Fibroblast of gingiva (primary cell): ENCODE results near the gene RLN2.
"Not testable (repeated sequence)": the region's sequence is repeated elsewhere in the genome, so short reads cannot be mapped to it uniquely, and the experiment has no call there.

Source experiments
- DNase-seq: peaks from one replicate; pipeline ENCODE4 v3.0.0-alpha.2; 2011; ENCODE audit warnings: low read depth

RLN2 gene

GRCh38 chr9:5303840-5304795, at the start of gene RLN2:
TSS of gene RLN2 (minus strand) at chr9:5304716. CDS start at chr9:5304580, 136 bp downstream.
- DNase-seq = not testable (repeated sequence)

DNA sequence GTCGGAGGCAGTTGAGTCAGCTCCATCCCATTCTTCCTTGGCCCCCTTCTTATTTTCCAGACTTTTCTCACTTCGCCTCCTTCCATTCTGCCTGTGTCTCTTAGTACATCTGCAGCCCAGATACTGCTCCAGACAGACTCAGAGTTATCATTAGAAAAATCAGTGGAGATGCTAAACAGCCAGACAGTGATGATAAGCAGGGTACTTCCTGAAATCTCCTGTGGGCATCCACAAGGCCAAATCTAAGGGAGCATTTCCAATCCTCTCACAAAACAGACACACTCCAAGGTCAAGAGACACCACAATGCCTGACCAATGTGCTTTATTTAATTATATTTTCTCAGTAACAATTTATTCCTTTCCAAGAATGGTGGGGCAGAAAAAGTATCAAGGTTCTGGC, 49.7 kb upstream of the RLN2 start:
- no peak for DNase-seq

GRCh38 chr9:5352637-5353248, 48.2 kb upstream of the RLN2 start:
- DNase-seq = no peak

DNA sequence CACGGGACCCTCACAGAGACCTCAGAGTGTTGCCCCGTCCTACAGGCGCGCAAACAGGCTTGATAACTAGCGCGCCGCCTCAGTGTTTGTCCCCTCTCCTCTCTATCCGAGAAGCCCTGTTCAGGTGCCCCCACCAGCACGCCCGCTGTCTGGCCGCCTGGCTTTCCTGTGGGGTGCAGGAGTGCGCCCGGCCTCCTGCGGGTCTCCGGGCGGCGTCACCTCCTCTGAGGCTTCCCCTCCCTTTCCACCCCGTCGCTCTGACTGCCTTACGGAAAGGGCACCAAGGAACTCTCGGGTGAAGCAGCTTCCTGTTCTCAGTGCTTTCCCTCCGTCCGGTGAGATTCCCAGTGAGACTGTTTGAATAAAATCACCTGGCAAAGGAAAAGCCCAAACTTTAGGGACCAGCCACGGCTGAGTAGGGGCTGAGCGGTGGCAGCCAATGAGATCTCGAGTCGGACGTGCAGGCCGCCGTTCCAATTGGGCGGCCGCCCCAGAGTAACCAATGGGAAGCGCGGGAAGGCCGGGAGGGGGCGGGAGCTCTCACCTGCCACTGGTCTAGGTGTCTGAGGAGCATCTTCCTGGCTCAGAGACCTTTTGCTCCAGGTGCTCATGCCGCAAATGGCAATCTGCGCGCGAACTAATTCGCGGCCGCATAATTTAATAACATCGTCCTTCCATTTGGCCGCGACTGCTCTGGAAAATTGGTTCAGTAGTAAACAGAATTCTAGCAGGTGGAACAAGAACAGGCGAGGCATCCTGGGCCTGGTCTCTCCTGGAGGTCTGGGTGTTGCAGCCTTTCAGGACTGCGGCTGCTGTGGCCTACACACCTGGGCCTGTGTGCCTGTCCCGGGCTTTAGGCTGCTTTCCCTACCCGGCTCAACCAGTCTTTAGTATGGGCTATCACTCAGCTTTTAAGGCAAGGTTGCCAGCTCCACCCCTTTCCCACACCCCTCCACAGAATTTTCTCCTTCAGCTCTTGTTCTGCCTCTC, 34.8 kb upstream of the RLN2 start, which contains the start of gene RLN1:
Gene RLN1, minus strand, starts transcription at position 885 of the 990 bp plus-strand sequence. Its CDS starts 130 bp downstream, at position 755.
- not testable (repeated sequence) for DNase-seq

- DNase-seq = no peak
Measured at GRCh38 chr9:5336688-5337087, 32.2 kb upstream of the RLN2 start.

DNA sequence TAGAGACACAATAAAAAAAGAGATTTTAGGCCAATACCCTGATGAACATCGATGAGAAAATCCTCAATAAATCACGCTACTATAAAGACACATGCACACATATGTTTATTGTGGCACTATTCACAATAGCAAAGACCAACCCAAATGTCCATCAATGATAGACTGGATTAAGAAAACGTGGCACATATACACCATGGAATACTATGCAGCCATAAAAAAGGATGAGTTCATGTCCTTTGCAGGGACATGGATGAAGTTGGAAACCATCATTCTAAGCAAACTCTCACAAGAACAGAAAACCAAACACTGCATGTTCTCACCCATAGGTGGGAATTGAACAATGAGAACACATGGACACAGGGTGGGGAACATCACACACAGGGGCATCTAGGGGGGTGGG, 26.8 kb upstream of the RLN2 start:
- not testable (repeated sequence) for DNase-seq

- no peak for DNase-seq
Measured at GRCh38 chr9:5326893-5327548, 22.5 kb upstream of the RLN2 start.

DNA sequence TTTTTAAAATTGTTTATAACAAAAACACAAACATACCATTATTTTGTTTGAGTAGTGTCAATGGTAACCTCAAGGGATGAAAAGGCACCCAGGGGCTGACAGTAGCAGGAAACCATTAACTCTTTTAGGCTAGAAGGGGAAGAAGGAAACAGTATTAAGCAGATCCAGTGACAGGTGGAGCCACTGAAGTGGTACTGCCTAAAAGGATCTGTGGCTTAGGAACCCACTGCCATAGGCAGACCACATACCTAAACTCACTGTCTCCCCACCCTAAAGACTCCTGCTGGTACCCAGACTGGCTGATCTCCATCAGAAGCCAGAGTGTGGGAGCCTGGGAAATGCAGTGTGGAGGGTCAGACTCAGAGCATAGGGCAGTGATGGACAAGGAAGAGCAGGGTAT, 21.7 kb upstream of the RLN2 start:
- DNase-seq = no peak

DNA sequence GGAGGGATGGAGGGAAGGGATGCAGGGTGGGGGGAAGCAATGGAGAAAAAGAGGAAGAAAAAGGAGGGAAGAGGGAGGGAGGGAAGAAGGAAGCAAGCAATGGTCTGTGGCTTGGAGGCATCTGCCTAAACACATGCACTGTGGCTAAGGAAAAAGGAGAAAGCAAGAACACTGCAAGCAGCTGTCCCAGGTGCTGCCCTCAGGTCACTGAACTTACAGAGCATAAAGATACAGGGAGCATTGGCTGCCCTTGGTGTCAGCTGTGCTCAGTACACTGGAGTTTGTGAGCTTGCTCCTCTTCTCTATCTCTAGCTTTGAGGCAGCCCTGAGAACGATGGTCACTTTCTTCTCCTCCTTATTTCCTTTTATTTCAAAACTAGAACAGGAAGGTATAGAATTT, 17.1 kb upstream of the RLN2 start:
- DNase-seq = not testable (repeated sequence)

GRCh38 chr9:5321058-5321457, 16.5 kb upstream of the RLN2 start:
- no peak for DNase-seq

GRCh38 chr9:5316406-5316805, 11.9 kb upstream of the RLN2 start:
- DNase-seq = not testable (repeated sequence)

GRCh38 chr9:5315187-5315923, 10.8 kb upstream of the RLN2 start:
- DNase-seq = no peak

DNA sequence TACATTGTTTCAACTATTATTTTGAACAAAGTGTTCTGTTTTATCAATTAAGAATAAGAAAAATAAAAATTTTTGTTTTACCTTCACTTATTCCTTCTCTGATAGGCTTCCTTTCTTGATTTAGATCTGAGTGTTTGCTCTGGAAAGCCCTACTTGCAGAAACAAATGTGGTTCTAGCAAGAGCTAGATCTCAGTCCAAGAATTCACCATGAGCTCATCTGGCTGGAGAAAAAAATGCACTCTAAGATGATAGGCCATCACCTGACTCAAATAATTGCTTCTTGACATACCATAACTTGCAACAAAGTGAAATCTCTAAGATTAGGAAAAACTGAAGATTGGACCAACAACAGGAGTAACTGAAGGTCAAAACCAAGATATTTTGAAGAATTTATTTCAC, 6.3 kb upstream of the RLN2 start:
- DNase-seq = no peak

- DNase-seq = no peak
Measured at GRCh38 chr9:5305741-5306140, 1.2 kb upstream of the RLN2 start.

DNA sequence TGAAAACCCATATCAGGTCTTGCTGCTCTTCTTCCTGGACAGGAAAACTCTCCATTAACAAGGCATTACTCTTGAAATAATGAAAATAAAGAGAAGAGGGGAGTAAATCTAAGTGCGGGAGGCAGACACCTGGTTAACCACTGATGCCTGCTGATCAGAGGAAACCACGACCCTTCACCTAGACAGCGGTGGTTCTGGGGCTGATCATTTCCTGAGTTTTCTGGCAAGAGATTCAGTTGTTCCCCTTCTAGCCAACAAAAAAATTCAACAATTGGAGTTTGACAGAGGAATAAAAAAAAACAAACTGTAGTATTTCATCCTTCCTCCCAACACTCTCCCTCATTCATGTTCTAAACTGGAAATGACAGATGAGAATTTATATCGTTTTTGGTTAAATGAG, 3.0 kb downstream of the RLN2 start:
- no peak for DNase-seq

- DNase-seq = no peak
Measured at GRCh38 chr9:5292141-5292540, 12.4 kb downstream of the RLN2 start.

DNA sequence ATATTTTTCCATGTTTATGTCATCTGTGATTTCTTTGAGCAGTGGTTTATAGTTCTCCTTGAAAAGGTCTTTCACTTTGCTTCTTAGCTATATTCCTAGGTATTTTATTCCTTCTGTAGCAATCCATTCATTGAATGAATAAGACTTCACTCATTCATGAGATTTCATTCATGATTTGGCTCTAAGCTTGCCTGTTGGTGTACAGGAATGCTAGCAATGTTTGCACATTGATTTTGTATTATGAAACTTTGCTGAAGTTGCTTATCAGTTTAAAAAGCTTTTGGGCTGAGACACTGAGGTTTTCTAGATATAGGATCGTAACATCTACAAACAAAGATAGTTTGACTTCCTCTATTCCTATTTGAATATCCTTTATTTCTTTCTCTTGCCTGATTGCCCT, 15.9 kb downstream of the RLN2 start:
- DNase-seq = no peak

GRCh38 chr9:5286262-5286661, 18.3 kb downstream of the RLN2 start:
- no peak for DNase-seq

DNA sequence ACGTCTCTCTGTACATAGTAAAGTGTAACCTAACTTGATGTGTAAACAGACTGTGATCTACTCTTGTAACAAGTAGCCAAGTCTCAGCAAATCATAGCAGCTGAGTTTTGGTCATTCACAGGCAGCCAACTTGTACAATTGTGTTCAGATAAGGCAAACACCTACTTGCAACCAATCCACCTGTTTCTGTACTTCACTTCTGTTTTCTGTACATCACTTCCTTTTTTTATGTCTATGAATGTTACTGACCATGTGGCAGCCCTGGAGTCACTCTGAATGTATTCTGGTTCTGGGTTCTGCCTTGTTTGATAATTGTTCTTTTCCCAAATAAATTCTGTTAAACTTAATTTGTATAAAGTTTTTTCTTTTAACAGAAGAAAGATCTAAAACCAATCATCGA, 26.0 kb downstream of the RLN2 start:
- no peak for DNase-seq

- DNase-seq = no peak
Measured at GRCh38 chr9:5274770-5275169, 29.7 kb downstream of the RLN2 start.

DNA sequence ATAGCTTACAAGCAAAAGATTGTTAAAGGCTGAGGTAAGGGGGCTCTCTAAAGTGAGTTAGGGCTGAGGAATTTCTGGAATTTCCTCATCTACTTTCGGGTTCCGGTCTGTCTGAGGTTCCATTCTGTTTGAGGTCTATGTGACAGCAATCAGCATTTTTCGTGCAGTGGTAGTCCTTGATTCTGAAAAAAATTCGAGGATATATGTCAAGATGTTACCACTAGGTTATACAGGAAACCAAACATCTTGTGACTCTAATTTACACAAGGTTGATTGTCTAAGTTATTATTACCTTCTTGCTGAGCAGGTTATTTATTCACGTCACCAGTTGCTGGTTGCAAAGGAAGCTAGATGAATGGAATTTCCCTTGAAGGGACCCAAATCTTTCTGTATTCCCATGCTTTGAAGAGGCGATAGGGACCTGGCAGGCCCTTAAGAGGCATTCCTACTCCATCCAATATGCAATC, 35.2 kb downstream of the RLN2 start:
- DNase-seq = no peak
